Activated CD4-positive, alpha-beta memory T cell treated with anti-CD3 and anti-CD28 coated beads for 36 hours (primary cell): ENCODE results near the gene CFAP65. TPM values are rescaled to one million over a fixed set of nuclear protein-coding genes. Genes with fewer than 3 reads are reported as not detected.
A peak's percentile ranks its signal among the peaks of the same experiment; 100 is the strongest.

ENCODE experiments used
- CTCF ChIA-PET: fragments of 350-600 bp; sonication (Branson Sonifier 250); formaldehyde crosslinking; loops from one replicate; lab custom pipeline; 2021; ENCODE audit warnings: antibody characterized with exemption, inconsistent platforms; lab: Charles Lee
- POLR2A ChIA-PET: fragments of 350-600 bp; sonication (Branson Sonifier 250); formaldehyde crosslinking; loops from one replicate; lab custom pipeline; 2021; ENCODE audit warnings: antibody characterized with exemption; lab: Charles Lee
- DNase-seq: peaks from one replicate; pipeline ENCODE4 v3.0.0-alpha.2; 2020
- H3K27ac Mint-ChIP-seq: one replicate; pipeline ENCODE4 v1.8.0; 2021; ENCODE audit warnings: mixed read lengths
- H3K27me3 Mint-ChIP-seq: one replicate; pipeline ENCODE4 v1.8.0; 2021; ENCODE audit warnings: mixed read lengths
- H3K36me3 Mint-ChIP-seq: one replicate; pipeline ENCODE4 v1.8.0; 2021; ENCODE audit warnings: mixed read lengths
- H3K4me1 Mint-ChIP-seq: one replicate; pipeline ENCODE4 v1.8.0; 2021; ENCODE audit warnings: low read depth, mixed read lengths
- H3K4me3 Mint-ChIP-seq: one replicate; pipeline ENCODE4 v1.8.0; 2021; ENCODE audit warnings: mild to moderate bottlenecking, mixed read lengths
- H3K9me3 Mint-ChIP-seq: one replicate; pipeline ENCODE4 v1.8.0; 2021; ENCODE audit warnings: mixed read lengths
- intact Hi-C: fragments of 100-400 bp; cut with micrococcal nuclease; formaldehyde crosslinking; loops from one replicate; pipeline ENCODE4 v1.15.1; 2023
- microRNA-seq: library from miRNA; unstranded; fragments of <30 nt; microRNA quantifications from one replicate; pipeline ENCODE4 v1.2.0, GENCODE V29; 2022; ENCODE audit warnings: borderline number of aligned reads, borderline microRNAs expressed, borderline replicate concordance
- total RNA-seq, 2 experiments: library from RNA; stranded (reverse); gene quantifications; one replicate each; pipeline ENCODE4 v1.2.3, GENCODE V29; 2021

CFAP65 gene
- total RNA-seq, 2 experiments from 2014 or later, result not detected

DNA sequence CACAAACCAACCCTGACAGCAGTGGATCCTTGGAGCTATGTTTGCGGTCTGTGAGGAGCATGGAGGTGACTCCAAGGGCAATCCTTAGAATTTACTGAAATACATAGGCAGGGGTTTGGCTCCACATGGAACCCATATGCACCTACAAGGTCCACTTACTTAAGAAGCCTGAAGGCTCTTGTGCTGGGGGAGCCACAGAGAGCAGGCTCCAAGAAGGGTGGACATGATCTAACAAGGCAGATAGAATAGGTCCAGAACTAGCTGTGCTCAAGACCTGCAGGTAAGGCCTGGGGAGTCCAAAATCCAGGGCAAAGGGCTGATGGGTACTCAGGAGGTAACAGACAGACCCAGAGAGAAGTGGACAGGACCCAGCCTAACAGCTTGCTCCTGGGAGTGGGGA is 83.0 kb downstream of the CFAP65 start:
- Mint-ChIP-seq H3K36me3 (no peaks in the 10 kb centered on the region), H3K9me3 (no peaks in the 10 kb centered on the region), H3K4me3 (no peak overlapping the region), H3K4me1 (peaks cover 14% of the 10 kb centered on the region), H3K27me3 (peaks cover 57% of the 10 kb centered on the region), H3K27ac (no peak overlapping the region)
- POLR2A ChIA-PET, result interaction anchor here (0.6 kb wide), 1 partner anchor 298 kb away, joined by 3 read pairs; no protein-coding TSS in a partner anchor
- intact Hi-C loops, result no loop called here
- DNase-seq, result no peak
- CTCF ChIA-PET, result interaction anchor here (0.9 to 2.4 kb wide), 8 partner anchors 21 to 335 kb away, joined by 3 to 10 read pairs (median 4); no protein-coding TSS in a partner anchor

DNA sequence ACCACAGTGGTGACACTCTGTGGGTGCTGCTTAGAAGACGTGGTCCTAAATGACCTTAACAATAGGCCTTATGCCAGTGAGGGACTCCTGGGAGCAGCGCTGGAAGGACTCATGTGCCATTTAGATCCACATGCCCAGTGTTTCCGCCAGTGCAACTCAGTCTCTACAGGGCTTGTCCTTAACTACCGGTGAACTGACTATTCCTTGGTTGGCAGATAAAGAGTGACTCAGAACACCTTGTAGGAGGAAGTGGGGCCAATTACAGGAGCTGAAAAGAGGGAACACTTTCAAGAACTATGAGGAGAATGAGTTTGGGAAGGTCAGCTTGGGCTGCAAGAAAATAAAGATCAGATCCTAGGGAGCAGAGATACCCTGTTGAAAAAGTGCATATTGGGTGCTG is 83.6 kb downstream of the CFAP65 start:
- DNase-seq, result no peak
- ChIA-PET POLR2A (interaction anchor here (0.6 kb wide), 1 partner anchor 297 kb away, joined by 3 read pairs; no protein-coding TSS in a partner anchor), CTCF (interaction anchor here (1.2 to 2.4 kb wide), 4 partner anchors 23 to 82 kb away, joined by 3 to 7 read pairs (median 4); no protein-coding TSS in a partner anchor)
- no peaks in the 10 kb centered on the region for H3K36me3 Mint-ChIP-seq
- no peaks in the 10 kb centered on the region for H3K9me3 Mint-ChIP-seq
- peaks cover 51% of the 10 kb centered on the region for H3K27me3 Mint-ChIP-seq
- intact Hi-C loops, result no loop called here
- peaks cover 14% of the 10 kb centered on the region for H3K4me1 Mint-ChIP-seq
- H3K27ac Mint-ChIP-seq, result no peak overlapping the region
- no peak overlapping the region for H3K4me3 Mint-ChIP-seq

GRCh38 chr2:218956039-218956438 is 85.3 kb downstream of the CFAP65 start:
- peaks cover 38% of the 10 kb centered on the region for H3K27me3 Mint-ChIP-seq
- no peak overlapping the region for H3K4me3 Mint-ChIP-seq
- no peak for DNase-seq
- H3K36me3 Mint-ChIP-seq, result no peaks in the 10 kb centered on the region
- peaks cover 9% of the 10 kb centered on the region for H3K4me1 Mint-ChIP-seq
- H3K9me3 Mint-ChIP-seq, result no peaks in the 10 kb centered on the region
- intact Hi-C loops, result no loop called here
- no peak overlapping the region for H3K27ac Mint-ChIP-seq
- CTCF ChIA-PET, result interaction anchor here (2.2 to 2.4 kb wide), 2 partner anchors 58 to 80 kb away, joined by 4 to 7 read pairs; no protein-coding TSS in a partner anchor
- POLR2A ChIA-PET, result no interaction called here

DNA sequence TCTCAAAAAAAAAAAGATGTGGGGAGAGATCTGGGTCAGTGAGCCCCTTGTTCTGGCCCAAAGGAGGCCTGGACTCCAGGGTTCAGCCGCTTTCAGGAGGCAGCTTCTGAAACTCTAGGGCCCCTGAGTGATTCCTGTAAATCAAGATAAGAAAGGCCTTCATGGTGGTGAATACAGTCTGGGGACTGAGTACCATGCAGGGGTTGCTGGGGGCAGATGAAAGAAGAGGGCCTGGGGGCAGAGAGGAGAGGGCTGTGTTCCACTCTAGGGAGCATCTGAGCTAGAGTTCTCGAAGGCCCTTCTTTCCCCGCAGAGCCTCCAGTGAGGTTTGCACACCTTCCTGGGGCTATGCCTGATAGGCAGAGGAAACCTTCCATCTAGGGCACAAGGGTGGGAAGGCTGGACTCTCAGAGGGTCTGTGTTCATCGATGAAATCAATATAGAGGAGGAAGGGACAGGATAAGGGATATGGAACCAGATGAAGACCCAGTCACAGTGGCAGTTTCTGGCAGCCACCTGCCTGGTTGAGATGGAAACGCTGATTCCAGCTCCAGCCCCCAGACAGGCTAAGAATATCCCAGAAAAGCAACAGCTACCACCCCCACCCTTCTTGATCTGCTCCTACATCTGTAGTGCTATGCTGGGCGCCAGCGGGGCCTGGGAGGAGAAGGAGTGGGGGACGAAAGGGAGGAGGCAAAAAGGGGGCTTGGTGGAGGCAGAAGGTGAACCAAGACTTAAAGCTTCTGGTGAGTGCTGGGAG is 86.6 kb downstream of the CFAP65 start:
- ChIA-PET CTCF (interaction anchor here (0.9 to 1.1 kb wide), 2 partner anchors 26 to 57 kb away, joined by 3 to 4 read pairs; no protein-coding TSS in a partner anchor), POLR2A (no interaction called here)
- H3K4me3 Mint-ChIP-seq, result no peak overlapping the region
- intact Hi-C loops, result no loop called here
- no peak for DNase-seq
- peaks cover 36% of the 10 kb centered on the region for H3K27me3 Mint-ChIP-seq
- H3K4me1 Mint-ChIP-seq, result peaks cover 5% of the 10 kb centered on the region
- no peak overlapping the region for H3K27ac Mint-ChIP-seq
- H3K36me3 Mint-ChIP-seq, result no peaks in the 10 kb centered on the region
- no peaks in the 10 kb centered on the region for H3K9me3 Mint-ChIP-seq

- no peak overlapping the region for H3K27ac Mint-ChIP-seq
- H3K4me1 Mint-ChIP-seq, result no peaks in the 10 kb centered on the region
- no peak overlapping the region for H3K4me3 Mint-ChIP-seq
- peaks cover 27% of the 10 kb centered on the region for H3K27me3 Mint-ChIP-seq
- intact Hi-C loops, result no loop called here
- CTCF ChIA-PET, result interaction anchor here (0.8 to 1.1 kb wide), 2 partner anchors 27 to 55 kb away, joined by 3 to 5 read pairs; no protein-coding TSS in a partner anchor
- H3K9me3 Mint-ChIP-seq, result no peaks in the 10 kb centered on the region
- no peak for DNase-seq
- POLR2A ChIA-PET, result no interaction called here
- no peaks in the 10 kb centered on the region for H3K36me3 Mint-ChIP-seq
These were observed 87.9 kb downstream of the CFAP65 start for GRCh38 chr2:218953366-218953954.

Small RNAs within 50 kb of the gene (microRNA-seq; reads per million reads assigned to microRNA genes)
- gene MIR3131 (not detected), gene MIR375 (5.1 reads per million, percentile 14 among the genes with 10 or more reads in this experiment)

Other genes with a start within 250 kb of the CFAP65 start
- not detected for gene PRKAG3, start 209.7 kb downstream of the CFAP65 start, total RNA-seq
- gene WNT6, start 181.7 kb downstream of the CFAP65 start, total RNA-seq, result under 1 TPM; 0.31 to 0.40 TPM
- gene WNT10A, start 160.7 kb downstream of the CFAP65 start, total RNA-seq, result 1 to 10 TPM; 5.0 to 5.2 TPM
- not detected for gene CDK5R2, start 81.8 kb downstream of the CFAP65 start, total RNA-seq
- gene FEV, start 56.3 kb downstream of the CFAP65 start, total RNA-seq, result not detected
- not detected for gene CRYBA2, start 48.1 kb downstream of the CFAP65 start, total RNA-seq
- under 1 TPM in 1 of 2 experiments, not detected in 1; 0.10 TPM for gene IHH, start 19.4 kb upstream of the CFAP65 start, total RNA-seq
- 10 to 100 TPM; 17.7 to 18.6 TPM for gene NHEJ1, start 119.3 kb upstream of the CFAP65 start, total RNA-seq
- gene SLC23A3, start 128.5 kb upstream of the CFAP65 start, total RNA-seq, result 1 to 10 TPM; 1.1 to 2.3 TPM
- 10 to 100 TPM; 42.0 to 43.4 TPM for gene CNPPD1, start 135.4 kb upstream of the CFAP65 start, total RNA-seq
- 10 to 100 TPM; 60.3 to 67.9 TPM for gene RETREG2, start 136.8 kb upstream of the CFAP65 start, total RNA-seq
- 10 to 100 TPM; 31.9 to 34.4 TPM for gene ZFAND2B, start 165.3 kb upstream of the CFAP65 start, total RNA-seq
- gene ABCB6, start 177.4 kb upstream of the CFAP65 start, total RNA-seq, result 10 to 100 TPM; 11.5 to 11.7 TPM
- gene ATG9A, start 188.1 kb upstream of the CFAP65 start, total RNA-seq, result 10 to 100 TPM; 34.7 to 39.5 TPM
- gene ANKZF1, start 188.3 kb upstream of the CFAP65 start, total RNA-seq, result 10 to 100 TPM; 97.0 to 97.5 TPM
- gene GLB1L, start 203.9 kb upstream of the CFAP65 start, total RNA-seq, result 1 to 10 TPM; 4.8 to 4.9 TPM
- 10 to 100 TPM; 37.1 to 37.8 TPM for gene STK16, start 204.0 kb upstream of the CFAP65 start, total RNA-seq
- gene TUBA4B, start 211.7 kb upstream of the CFAP65 start, total RNA-seq, result not detected
- gene TUBA4A, start 212.4 kb upstream of the CFAP65 start, total RNA-seq, result 100 to 1,000 TPM; 219 to 229 TPM
- gene DNAJB2, start 237.8 kb upstream of the CFAP65 start, total RNA-seq, result 10 to 100 TPM; 37.3 to 39.1 TPM